Esophagus squamous epithelium (tissue), 4 donors: Measurements from ENCODE around the gene NPHP3.

Source experiments
- CTCF ChIP-seq, 6 experiments: fragments of 450-650 bp in 4 of 6; fragments of 200-600 bp in 2 of 6; sonication (generic) in 2 of 6; IDR thresholded peaks; one replicate each; pipeline ENCODE4 v1.5.1; 2016 to 2019; ENCODE audit warnings: antibody characterized with exemption in 6 of 6, mild to moderate bottlenecking in 4 of 6, moderate library complexity in 4 of 6
- POLR2A ChIP-seq, 4 donors: fragments of 450-650 bp; IDR thresholded peaks; one replicate each; pipeline ENCODE4 v1.6.1; 2017; ENCODE audit warnings: antibody characterized with exemption in 4 of 4, mild to moderate bottlenecking in 4 of 4, moderate library complexity in 3 of 4

GRCh38 chr3:132730891-132731580 is 8.8 kb upstream of the NPHP3 start:
- TF ChIP-seq CTCF (IDR thresholded peaks at IDR 0.05) (peak in 2 of 6 experiments; percentile 37 to 44), POLR2A (IDR thresholded peaks at IDR 0.05) (no peak)
